Stimulated activated CD8-positive, alpha-beta memory T cell treated with anti-CD3 and anti-CD28 coated beads, Interleukin-12 subunit alpha, Interleukin-12 subunit beta, amount 100 ng/mL, for 4 hours (primary cell): Measurements from ENCODE around the gene FADD.
A peak's percentile ranks its signal among the peaks of the same experiment; 100 is the strongest.
"Not testable (repeated sequence)": the region's sequence is repeated elsewhere in the genome, so short reads cannot be mapped to it uniquely, and the experiment has no call there.

ENCODE experiments used
- DNase-seq: peaks from one replicate; pipeline ENCODE4 v3.0.0-alpha.2; 2020; ENCODE audit warnings: low read depth

The FADD gene

DNA sequence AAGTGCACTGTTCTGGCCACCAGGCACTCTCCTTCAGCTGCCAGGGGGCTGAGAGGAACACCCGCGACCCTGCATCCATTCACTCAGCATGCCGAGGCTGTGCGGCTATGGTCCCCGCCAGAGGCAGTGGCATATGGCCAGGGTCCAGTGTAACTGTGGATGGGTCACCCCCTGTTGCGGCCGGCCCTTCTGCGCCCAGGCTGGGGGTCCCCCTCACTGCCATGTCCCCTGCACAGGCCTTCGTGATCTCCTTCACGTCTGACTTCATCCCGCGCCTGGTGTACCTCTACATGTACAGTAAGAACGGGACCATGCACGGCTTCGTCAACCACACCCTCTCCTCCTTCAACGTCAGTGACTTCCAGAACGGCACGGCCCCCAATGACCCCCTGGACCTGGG lies 20.8 kb upstream of the FADD start:
- DNase-seq = no peak

DNA sequence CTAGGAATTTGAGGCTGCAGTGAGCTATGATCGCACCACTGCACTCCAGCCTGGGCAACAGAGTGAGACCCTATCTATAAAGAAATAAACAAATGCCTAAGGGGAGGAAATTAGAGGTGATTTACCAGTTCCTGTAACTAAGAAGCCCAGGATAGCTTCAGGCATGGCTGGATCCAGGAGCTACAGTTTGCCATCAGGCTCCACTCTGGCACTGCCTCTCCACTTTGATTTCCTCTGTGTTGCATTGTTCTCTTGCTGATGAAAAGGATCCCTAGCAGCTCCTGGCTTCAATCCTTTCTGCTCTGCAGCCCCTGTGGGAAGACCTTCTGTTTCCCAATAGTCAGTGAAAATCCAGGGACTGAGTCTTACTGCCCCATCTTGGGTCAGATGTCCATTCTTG lies 20.1 kb upstream of the FADD start:
- DNase-seq = no peak

DNA sequence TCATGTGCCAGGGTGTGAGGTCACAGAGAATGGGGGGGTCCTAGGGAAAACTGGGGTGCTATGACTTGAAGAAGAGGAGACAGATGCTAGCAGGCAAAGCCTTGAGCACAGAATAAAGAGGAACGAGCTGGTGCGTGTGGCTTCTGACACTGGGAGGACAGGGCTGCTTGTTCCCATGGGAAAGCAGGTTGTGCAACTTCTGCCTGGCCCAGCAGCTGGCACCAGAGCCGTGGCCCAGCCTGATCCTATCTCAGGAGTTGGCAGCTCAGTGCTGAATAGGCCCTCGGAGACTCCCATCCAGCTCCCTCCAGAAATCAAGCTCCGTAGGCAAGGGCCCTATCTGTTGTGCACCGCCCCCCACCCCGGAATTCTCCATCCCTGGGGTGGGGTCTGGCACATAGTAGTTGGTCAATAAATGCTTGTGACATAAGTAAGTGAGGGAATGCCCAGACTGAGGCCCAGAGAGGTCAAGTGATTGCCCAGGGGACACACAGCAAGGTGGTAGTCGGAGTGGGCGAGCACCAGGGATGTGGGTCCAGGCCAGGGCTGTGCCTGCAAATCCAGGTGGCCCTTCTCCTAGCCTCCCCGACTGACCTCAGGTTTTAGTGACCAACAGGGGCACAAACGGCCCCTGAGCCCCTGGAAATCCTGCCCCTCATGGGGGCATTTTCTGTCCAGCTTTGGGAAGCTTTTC lies 19.5 kb upstream of the FADD start:
- DNase-seq = no peak

DNA sequence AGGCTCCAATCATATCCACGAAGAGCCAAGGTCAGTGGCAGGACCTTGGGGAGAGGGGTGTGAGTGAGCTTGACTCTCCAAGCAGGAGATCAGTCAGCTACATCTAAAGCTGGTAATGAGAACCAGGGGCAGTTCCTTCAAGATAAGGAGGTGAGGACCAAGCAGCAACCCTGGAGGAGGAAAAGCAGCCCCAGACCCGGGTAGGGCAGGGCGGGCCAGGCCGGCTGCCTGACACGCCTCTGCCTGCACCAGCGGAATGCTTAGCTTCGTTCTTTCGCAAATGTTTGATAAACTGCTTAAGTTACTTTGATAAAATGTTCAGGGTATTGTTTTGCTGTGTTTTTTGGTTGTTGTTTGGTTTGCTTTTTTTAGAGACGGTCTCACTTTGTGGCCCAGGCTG lies 18.7 kb upstream of the FADD start:
- no peak for DNase-seq

DNA sequence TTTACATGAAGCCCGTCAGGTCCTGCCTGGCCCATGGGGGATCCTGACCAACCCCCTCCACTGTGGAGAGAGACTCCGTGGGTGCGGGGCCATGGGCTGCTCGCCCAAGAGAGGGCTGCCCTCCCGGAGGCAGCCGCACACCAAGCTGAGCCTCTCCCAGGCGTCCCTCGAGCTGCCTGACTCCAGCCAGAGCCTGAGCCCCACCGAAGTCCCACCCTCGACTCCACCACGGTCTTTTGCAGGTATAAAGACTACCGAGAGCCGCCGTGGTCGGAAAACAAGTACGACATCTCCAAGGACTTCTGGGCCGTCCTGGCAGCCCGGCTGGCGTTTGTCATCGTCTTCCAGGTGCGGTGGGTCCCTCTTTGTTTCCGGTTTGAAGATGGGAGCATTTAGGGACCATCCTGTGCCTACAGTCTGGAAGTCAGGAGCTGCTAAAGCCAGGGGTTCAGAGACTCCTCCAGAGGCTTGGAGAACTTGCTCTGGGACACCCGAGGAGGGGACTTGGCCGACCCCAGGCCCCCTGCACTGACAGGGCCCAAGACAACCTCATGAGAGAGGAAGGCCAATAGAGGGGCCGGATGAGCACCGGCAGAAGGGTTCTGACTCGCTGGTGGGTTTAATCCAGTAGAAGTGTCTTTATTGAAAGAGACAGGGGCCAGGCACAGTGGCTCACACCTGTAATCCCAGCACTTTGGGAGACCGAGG lies 17.6 kb upstream of the FADD start:
- DNase-seq = no peak

DNA sequence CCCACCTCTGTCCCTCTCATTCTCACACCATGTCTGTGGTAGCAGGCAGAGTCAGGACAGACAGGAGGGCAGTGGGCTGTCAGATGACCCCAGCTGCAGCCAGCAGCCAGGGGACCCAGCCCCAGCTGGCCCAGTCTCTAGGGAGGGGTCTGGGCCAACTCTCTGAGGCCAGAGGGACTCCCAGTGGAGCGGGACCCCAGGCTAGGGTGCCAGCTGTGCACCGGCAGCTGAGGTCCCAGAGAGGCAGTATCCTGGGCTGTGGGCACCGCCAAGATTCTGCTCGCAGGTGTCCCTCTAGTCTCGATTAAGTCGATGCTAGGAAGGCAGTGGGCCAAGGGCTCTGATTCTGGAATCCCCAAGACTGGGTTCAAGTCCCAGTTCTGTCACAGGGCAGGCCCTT lies 16.7 kb upstream of the FADD start:
- no peak for DNase-seq

DNA sequence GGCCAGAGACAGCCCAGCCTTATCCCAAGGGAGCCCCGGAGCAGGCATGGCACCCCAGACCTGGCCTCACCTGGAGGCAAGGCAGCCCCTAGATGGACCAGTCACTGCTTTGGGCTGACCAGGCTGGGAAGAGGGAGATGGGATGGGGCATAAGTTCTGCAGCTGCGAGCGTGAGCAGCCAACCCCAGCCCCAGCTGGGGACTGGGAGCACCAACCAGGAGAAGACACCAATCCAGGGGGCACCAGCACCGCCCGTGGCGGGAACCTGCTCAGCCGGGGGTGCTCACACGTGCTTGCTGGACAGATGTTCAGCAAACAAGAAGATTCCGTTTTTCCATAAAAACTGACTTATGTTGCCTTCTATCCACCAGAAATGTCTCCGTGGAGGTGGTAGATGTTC lies 16.2 kb upstream of the FADD start:
- no peak for DNase-seq

DNA sequence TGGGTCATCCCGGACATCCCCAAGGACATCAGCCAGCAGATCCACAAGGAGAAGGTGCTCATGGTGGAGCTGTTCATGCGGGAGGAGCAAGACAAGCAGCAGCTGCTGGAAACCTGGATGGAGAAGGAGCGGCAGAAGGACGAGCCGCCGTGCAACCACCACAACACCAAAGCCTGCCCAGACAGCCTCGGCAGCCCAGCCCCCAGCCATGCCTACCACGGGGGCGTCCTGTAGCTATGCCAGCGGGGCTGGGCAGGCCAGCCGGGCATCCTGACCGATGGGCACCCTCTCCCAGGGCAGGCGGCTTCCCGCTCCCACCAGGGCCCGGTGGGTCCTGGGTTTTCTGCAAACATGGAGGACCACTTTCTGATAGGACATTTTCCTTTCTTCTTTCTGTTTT lies 15.3 kb upstream of the FADD start:
- DNase-seq = no peak

DNA sequence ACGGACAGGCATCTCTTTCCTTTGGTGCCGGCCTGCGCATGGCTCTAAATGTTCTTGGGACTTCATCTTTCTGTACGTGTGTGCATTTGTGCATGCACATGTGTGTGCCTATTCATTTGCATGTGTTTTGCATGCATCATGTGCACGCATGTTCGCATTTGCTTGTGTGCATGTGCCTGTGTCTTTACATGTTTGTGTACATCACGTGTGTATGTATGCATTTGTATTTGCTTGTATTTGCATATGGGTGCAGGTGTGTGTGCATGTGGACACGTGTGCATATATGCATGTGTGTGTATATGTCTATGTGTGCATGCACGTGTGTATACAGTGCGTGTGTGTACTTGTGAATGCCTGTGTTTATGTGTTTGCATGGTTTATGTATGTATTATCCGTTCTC lies 13.5 kb upstream of the FADD start:
- no peak for DNase-seq

DNA sequence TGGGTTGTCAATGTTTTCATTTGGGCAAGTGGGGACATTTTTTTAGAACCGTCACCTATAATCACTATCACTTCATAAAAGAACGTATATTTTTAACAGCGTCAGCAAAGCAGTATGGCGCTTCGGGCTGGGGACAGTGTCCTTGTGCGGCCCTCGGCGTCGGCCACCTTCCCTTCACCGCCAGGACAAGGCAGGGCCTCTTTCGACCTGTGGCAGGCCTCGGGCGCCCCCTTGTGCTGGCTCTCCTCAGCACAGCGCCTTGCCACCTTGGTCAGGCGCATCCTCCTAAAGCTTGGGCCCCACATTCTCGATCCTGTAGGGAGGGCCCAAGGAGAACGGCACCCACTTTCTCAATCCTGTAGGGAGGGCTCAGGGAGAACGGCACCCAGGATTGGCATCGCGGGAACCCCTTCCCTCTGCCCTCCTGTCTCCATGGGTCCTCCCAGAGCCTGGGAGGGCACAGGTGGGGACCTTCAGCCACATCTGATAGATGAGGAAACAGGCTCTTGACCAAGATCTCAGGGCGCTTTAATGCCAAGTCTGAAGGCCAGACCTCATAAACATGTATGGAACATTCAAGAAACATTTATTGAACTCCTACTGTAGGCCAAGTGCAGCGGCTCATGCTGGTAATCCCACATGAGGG lies 11.5 kb upstream of the FADD start:
- no peak for DNase-seq

DNA sequence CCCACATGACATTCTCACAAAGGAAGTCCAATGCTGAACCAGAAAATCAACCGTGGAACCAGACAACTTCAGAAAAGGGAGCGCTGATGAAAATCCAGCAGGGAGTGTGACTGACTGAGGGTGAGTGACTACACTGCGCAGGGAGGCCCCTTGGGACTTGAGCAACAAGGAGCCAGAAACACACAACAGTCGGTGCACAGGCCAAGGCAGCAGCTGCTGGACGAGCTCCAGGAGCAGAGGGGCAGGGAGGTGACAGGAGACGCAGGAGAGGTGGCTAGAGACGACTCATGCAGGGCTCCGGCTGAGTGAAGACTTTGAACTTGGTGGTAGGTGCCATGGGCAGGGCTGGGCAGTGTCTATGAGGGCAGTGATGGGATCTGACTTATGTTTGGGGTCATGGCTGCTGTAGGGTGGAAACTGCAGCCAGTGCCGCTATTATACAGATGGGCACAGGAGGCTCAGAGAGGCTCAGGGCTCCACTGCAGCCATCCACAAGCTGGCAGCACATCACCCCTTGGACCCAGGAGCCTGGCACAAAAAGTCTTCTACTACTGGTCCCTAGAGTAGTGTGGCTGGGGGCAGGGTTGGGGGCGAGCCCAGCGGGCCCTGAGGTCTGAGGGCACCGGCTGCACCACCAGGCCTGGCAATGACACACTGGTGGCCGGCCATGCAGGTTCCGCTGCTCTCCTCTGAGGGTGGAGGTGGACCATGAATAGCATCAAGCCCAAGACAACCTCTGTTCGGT lies 10.3 kb upstream of the FADD start:
- DNase-seq = no peak

DNA sequence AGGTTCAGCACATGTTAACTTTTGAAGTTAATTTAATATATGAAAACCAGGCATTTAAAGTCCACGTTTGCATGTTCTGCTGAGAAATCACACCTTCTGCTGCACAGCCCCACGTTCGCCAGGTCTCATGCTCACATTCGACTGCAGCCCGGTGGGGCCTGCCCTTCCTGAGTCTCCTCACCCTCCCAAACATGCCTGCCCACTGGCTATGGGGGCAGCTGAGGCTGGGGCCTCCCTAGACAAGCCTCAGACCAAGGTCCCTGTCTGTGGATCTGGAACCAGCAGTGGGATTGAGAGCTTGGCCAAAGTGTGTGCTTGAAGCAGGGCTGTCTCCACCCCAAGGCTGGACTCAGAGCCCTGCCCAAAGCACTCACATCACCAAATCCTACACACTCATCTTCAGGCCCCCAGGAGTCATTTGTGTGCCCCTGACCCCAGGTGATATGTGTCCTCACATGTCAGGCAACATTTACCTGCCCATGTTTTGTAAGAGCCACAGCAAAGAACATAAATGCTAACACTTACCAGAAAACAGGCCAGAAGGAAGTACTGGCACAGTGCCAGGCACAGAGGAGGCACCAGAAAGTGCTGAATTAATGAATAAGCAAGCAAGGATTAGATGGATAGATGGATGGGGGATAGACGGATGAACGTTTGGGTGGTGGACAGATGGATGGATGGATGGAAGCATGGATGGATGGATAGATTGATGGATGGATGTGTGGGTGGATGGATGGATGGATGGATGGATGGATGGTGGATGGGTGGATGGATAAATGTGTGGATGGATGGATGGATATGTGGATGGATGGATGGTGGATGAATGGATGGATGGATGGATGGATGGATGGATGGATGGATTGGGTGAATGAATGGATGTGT lies 9.4 kb upstream of the FADD start:
- no peak for DNase-seq

DNA sequence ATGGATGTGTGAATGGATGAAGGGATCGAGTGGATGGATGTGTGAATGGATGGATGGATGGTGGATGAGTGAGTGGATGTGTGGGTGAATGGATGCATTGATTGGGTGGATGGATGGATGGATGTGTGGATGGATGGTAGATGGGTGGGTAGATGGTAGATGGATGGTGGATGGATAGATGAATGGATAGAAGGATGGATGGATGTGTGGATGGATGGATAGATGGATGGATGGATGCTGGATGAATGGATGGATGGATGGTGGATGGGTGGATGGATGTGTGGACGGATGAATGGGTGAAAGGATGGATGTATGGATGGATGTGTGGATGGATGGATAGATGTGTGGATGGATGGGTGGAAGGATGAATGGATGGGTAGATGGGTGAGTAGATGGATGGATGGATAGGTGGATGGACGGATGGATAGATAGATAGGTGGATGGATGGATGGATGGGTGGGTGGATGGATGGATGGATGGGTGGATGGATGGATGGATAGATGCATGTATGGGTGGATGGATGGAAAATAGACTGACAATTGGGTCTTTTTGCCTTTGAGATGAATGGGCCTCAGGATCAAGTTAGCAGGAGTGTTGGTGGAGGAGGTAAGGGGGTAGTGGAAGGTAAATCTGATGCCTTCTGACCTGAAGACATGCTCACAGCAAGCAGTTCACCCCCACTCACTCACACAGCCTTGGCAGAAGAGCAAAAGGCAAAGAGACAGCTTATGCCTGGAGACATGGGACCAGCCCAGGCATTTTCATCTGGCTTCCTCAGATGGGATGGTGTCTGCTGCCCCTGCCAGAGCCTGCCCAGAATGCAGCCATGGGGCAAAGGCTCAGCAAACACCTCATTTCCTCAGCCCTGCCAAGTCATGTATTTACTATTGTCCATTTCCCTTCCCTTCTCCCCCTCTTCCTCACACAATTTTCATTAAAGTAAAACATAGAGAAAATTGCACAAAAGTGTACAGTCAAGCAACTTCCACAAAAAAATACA lies 8.0 kb upstream of the FADD start:
- DNase-seq = no peak

DNA sequence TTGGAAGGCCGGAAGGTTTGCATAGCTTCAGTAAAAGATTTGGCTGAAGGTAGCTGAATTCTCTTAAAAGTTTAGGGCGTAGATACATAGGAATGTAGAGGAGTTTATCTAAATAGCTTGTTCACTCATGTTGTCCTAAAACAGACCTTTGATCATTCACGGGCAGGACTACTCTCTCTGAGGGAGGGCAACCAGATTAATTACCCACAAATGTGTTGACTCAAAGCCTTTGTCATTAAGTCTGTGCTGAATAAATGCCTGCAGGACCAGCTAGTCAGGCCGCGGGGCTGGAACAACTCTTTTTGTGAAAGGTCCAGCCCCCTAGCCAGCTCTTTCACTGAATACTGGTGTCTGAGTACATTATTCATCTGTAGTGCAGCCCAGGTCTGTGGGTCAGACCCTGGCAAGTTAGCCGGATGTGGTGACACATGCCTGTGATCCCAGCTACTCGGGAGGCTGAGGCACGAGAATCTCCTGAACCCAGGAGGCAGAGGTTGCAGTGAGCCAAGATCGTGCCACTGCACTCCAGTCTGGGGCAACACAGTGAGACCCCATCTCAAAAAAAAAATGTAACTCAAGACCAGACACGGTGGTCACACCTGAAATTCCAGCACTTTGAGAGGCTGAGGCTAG lies 2.8 kb upstream of the FADD start:
- no peak for DNase-seq

DNA sequence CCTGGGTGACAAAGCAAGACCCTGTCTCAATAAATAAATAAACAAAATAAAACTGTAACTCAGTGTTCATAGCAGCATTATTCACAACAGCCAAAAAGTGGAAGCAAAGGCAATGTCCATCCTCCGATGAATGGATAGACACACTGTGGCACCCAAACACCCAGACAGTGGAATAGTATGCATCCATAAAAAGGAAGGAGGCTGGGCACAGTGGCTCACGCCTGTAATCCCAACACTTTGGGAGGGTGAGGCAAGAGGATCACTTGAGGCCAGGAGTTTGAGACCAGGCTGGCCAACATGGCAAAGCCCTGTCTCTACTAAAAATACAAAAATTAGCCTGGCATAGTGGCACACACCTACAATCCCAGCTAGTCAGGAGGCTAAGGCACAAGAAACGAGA lies 2.0 kb upstream of the FADD start:
- DNase-seq = not testable (repeated sequence)

DNA sequence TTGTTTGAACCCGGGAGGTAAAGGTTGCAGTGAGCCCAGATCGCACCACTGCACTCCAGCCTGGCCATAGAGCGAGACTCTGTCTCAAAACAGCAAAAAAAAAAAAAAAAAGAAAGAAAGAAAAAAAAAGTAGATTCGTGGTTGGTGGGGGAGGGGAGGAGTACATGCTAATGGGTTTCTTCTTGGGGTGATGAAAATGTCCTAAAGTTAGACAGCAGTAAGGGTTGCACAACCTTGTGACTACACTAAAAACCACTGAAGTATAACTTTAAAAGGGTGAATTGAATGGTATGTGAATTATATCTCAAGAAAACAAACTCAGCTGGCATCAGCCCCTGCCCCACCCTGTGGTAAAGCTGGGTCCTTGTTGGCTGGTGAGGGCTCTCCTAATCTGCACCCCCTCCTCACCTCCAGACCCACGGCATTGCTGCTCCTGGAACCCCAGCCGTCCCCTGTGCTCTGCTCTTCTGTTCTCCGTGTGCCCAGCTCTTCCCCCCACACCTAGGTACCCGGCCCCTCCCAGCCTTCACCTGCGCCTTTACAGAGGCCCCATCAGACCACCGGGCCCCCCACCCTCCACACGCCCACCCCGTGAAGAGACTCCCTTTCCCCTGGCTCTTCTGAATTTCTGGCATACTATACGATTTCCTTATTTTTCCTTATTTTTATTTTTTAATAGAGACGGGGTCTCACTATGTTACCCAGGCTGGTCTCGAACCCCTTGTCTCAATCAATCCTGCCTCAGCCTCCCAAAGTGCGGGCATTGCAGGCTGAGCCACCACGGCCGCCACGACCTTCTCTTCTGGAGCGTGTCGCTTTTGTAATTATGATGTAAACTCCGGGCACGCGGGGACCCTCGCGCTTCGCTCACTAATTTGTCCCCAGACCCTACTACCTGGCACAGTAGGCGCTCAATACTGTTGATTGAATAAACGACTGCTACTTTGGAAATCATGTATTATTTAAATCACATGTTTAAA lies 924 bp upstream of the FADD start:
- no peak for DNase-seq

DNA sequence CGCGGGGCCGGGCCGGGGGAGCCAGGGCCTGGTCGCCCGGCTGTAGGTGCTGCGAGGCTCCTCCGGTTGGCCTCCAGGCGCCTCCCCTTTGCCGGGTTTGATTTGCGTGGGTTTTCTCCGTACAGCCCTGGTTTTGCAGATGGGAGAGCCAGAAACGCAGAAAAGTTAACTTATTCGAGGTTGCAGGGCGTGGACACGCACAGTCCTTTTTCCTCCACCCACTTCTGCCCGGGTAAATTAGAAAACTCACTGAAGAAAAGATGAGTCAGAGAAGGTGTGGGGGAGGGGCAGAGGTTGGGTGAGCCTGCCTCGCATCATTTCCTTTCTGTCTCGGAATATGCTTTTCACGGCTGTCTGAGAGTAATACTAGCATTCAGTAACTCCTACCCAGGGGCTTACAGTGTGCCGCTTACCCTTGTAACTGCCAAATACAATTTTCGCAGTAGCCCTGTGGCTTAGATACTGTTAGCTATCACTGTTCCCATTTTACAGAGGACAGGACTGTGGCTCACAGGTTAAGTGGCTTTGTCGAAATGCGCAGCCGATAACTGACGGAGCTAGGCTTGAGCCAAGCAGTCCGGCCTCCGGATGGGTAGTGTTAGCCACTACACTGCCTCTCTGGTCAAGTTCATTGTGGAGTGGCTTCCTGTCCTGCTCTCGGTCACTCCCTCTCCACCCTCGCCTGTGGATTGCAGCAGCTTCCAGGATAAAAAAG lies 812 bp downstream of the FADD start:
- DNase-seq = peak; percentile 71

DNA sequence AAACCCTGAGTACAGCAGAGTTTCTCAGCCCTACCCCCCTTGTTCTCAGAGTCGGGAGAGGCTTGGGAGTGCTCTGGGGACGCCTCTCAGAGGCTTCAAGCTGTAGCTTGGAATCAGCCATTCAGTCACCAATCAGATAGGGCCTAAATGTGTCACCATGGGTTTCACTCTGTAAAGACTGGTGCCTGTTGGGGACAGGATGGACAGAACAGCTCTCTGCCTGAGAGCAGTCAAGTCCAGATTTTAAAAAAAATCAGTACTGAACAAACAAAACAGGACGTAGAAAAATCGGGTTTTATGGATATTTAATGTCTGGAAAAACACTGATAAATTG lies 1.3 kb downstream of the FADD start:
- no peak for DNase-seq
